ENCODE data around the gene PPARG.

- TF ChIP-seq POLR2A (IDR thresholded peaks at IDR 0.05) (no peak), EP300 (IDR thresholded peaks at IDR 0.05) (no peak)
- TF ChIP-seq, protein P1, sequence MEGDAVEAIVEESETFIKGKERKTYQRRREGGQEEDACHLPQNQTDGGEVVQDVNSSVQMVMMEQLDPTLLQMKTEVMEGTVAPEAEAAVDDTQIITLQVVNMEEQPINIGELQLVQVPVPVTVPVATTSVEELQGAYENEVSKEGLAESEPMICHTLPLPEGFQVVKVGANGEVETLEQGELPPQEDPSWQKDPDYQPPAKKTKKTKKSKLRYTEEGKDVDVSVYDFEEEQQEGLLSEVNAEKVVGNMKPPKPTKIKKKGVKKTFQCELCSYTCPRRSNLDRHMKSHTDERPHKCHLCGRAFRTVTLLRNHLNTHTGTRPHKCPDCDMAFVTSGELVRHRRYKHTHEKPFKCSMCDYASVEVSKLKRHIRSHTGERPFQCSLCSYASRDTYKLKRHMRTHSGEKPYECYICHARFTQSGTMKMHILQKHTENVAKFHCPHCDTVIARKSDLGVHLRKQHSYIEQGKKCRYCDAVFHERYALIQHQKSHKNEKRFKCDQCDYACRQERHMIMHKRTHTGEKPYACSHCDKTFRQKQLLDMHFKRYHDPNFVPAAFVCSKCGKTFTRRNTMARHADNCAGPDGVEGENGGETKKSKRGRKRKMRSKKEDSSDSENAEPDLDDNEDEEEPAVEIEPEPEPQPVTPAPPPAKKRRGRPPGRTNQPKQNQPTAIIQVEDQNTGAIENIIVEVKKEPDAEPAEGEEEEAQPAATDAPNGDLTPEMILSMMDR (IDR thresholded peaks at IDR 0.05): no peak
Observed at GRCh38 chr3:12265508-12265907, 23.4 kb upstream of the PPARG start.

All from stomach (tissue), 4 donors.